Common myeloid progenitor, CD34-positive (primary cell): ENCODE measurements around the gene SLC38A9.

Experiments used
- CTCF ChIA-PET: fragments of 350-600 bp; sonication (Branson Sonifier 250); formaldehyde crosslinking; loops from one replicate; lab custom pipeline; 2021; ENCODE audit warnings: antibody characterized with exemption; lab: Charles Lee
- POLR2A ChIA-PET: fragments of 350-600 bp; sonication (Branson Sonifier 250); formaldehyde crosslinking; loops from one replicate; lab custom pipeline; 2021; ENCODE audit warnings: antibody characterized with exemption; lab: Charles Lee
- DNase-seq, 3 donors: peaks; one replicate each; pipeline versions ENCODE4 v3.0.0 to v3.0.0-alpha.2; 2013
- H3K27ac ChIP-seq, 2 experiments: 1 replicate in 1 of 2; 2 replicates in 1 of 2; pipeline ENCODE4 v1.7.0; 2013; ENCODE audit warnings: inconsistent platforms in 2 of 2, low read length in 2 of 2, mild to moderate bottlenecking in 2 of 2, low read depth in 1 of 2, moderate library complexity in 1 of 2; ENCODE audit not compliant: severe bottlenecking in 2 of 2, insufficient read depth in 1 of 2, poor library complexity in 1 of 2
- H3K27me3 ChIP-seq, 5 experiments: replicated peaks in 2 of 5; 1 replicate in 3 of 5; 2 replicates in 2 of 5; pipeline versions ENCODE4 v1.6.1 to v1.7.0; 2013; ENCODE audit warnings: low read length in 4 of 5, mild to moderate bottlenecking in 2 of 5, moderate library complexity in 2 of 5, inconsistent platforms in 1 of 5; ENCODE audit not compliant: insufficient read depth in 5 of 5, control insufficient read depth in 4 of 5
- H3K36me3 ChIP-seq, 4 experiments: 1 replicate in 2 of 4; 2 replicates in 2 of 4; pipeline versions ENCODE4 v1.6.1 to v1.7.0; 2013; ENCODE audit warnings: low read length in 3 of 4, control low read depth in 1 of 4, mild to moderate bottlenecking in 1 of 4; ENCODE audit not compliant: control insufficient read depth in 4 of 4, insufficient read depth in 4 of 4
- H3K4me1 ChIP-seq, 4 experiments: 1 replicate in 3 of 4; 2 replicates in 1 of 4; pipeline versions ENCODE4 v1.6.1 to v1.7.1; 2013; ENCODE audit warnings: low read length in 3 of 4, mild to moderate bottlenecking in 3 of 4, control low read depth in 1 of 4, inconsistent platforms in 1 of 4, moderate library complexity in 1 of 4; ENCODE audit not compliant: control insufficient read depth in 4 of 4, insufficient read depth in 4 of 4; ENCODE audit errors: control extremely low read depth in 1 of 4
- H3K4me3 ChIP-seq, 7 experiments: 1 replicate in 4 of 7; 2 replicates in 3 of 7; pipeline versions ENCODE4 v1.5.1 to v1.7.0; 2013; ENCODE audit warnings: mild to moderate bottlenecking in 7 of 7, low read length in 6 of 7, moderate library complexity in 6 of 7, inconsistent platforms in 2 of 7, low read depth in 2 of 7, control low read depth in 1 of 7; ENCODE audit not compliant: insufficient read depth in 4 of 7, control insufficient read depth in 1 of 7; ENCODE audit errors: extremely low read depth in 1 of 7
- H3K9me3 ChIP-seq, 5 experiments: 1 replicate in 4 of 5; 2 replicates in 1 of 5; pipeline versions ENCODE4 v1.6.1 to v1.7.1; 2013; ENCODE audit warnings: low read length in 4 of 5, mild to moderate bottlenecking in 2 of 5, inconsistent platforms in 1 of 5, low read depth in 1 of 5, moderate library complexity in 1 of 5; ENCODE audit not compliant: control insufficient read depth in 4 of 5, insufficient read depth in 2 of 5; ENCODE audit errors: control extremely low read depth in 1 of 5
- WGBS: methylation state at CpG from one replicate; pipeline ENCODE4 v1.1.5; 2013; ENCODE audit not compliant: insufficient coverage; 5-methylcytosine and 5-hydroxymethylcytosine counted together

Gene SLC38A9

GRCh38 chr5:55621229-55621628 lies 90.9 kb downstream of the SLC38A9 start:
- CTCF ChIA-PET = no interaction called here
- H3K4me3 ChIP-seq = no peak overlapping the region
- no peak for DNase-seq
- H3K9me3 ChIP-seq = no peaks in the 10 kb centered on the region
- POLR2A ChIA-PET = no interaction called here
- H3K27me3 ChIP-seq = no peaks in the 10 kb centered on the region
- no peak overlapping the region for H3K27ac ChIP-seq
- H3K36me3 ChIP-seq = peaks cover 0 to 3% (median 1%) of the 10 kb centered on the region in 4 experiments
- H3K4me1 ChIP-seq = no peaks in the 10 kb centered on the region
- WGBS = 100% methylated on average over 3 of the region's 3 CpGs

DNA sequence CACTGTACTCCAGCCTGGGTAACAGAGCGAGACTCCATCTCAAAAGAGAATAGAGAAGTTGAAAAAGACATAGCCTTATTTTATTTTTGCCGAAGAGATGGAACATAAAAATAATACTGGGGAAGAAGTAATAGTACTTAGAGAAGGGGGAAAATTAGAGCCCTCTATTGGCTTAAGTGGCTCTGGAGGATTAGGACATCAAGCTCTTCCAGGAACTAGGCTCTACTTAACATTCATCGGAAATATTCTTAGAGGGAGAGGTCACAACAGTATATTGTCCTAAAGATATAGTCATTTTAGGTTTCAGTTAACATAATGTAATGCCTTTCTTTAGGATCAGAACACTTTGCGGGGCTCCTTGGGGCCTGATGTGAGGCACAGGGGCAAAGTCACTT lies 91.4 kb downstream of the SLC38A9 start:
- no peaks in the 10 kb centered on the region for H3K27me3 ChIP-seq
- ChIA-PET CTCF (no interaction called here), POLR2A (no interaction called here)
- H3K4me1 ChIP-seq = no peaks in the 10 kb centered on the region
- no peaks in the 10 kb centered on the region for H3K9me3 ChIP-seq
- 96% methylated on average over 3 of the region's 4 CpGs for WGBS
- DNase-seq = no peak
- H3K36me3 ChIP-seq = peaks cover 0 to 3% (median 1%) of the 10 kb centered on the region in 4 experiments
- no peak overlapping the region for H3K27ac ChIP-seq
- no peak overlapping the region for H3K4me3 ChIP-seq

GRCh38 chr5:55620009-55620765 lies 91.9 kb downstream of the SLC38A9 start:
- Histone ChIP-seq H3K27me3 (no peaks in the 10 kb centered on the region), H3K4me1 (no peaks in the 10 kb centered on the region), H3K4me3 (no peak overlapping the region), H3K9me3 (no peaks in the 10 kb centered on the region), H3K27ac (no peak overlapping the region), H3K36me3 (no peaks in the 10 kb centered on the region)
- POLR2A ChIA-PET = no interaction called here
- no peak for DNase-seq
- CTCF ChIA-PET = no interaction called here
- WGBS = 93% methylated on average over 5 of the region's 6 CpGs

GRCh38 chr5:55618318-55618717 lies 93.8 kb downstream of the SLC38A9 start:
- H3K9me3 ChIP-seq = peaks cover 0 to 4% (median 0%) of the 10 kb centered on the region in 5 experiments
- H3K4me1 ChIP-seq = no peaks in the 10 kb centered on the region
- POLR2A ChIA-PET = no interaction called here
- no peak for DNase-seq
- no peak overlapping the region for H3K27ac ChIP-seq
- CTCF ChIA-PET = interaction anchor here (0.6 kb wide), 1 partner anchor 212 kb away, joined by 3 read pairs; no protein-coding TSS in a partner anchor
- H3K4me3 ChIP-seq = no peak overlapping the region
- H3K27me3 ChIP-seq = peaks cover 0 to 3% (median 0%) of the 10 kb centered on the region in 5 experiments
- 100% methylated on average over 2 of the region's 5 CpGs for WGBS
- no peaks in the 10 kb centered on the region for H3K36me3 ChIP-seq

DNA sequence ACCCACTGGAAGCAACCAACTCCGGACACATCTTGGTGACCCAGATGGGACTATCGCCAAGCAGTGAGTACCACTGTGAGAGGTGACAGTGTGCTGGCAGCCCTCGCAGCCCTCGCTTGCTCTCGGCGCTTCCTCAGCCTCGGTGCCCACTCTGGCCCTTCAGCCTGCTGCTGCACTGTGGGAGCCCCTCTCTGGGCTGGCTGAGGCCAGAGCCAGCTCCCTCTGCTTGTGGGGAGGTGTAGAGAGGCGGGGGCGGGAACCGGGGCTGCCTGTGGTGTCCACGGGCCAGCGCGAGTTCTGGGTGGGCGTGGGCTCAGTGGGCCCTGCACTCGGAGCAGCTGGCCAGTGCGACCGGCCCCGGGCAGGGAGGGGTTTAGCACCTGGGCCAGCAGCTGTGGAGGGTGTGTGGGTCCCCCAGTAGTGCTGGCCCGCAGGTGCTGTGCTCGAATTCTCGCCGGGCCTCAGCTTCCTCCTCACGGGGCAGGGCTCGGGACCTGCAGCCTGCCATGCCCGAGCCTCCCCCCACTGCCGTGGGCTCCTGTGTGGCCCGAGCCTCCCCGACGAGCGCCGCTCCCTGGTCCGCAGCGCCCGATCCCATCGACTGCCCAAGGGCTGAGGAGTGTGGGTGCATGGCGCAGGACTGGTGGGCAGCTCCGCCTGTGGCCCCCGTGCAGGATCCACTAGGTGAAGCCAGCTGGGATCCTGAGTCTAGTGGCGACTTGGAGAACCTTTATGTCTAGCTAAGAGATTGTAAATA lies 98.8 kb downstream of the SLC38A9 start:
- Histone ChIP-seq H3K36me3 (no peaks in the 10 kb centered on the region), H3K27ac (no peak overlapping the region), H3K4me3 (no peak overlapping the region), H3K9me3 (peaks cover 0 to 4% (median 0%) of the 10 kb centered on the region in 5 experiments), H3K27me3 (peaks cover 0 to 9% (median 0%) of the 10 kb centered on the region in 5 experiments), H3K4me1 (no peaks in the 10 kb centered on the region)
- CTCF ChIA-PET = no interaction called here
- WGBS = 99% methylated on average over 32 of the region's 39 CpGs
- POLR2A ChIA-PET = interaction anchor here (0.6 kb wide), 1 partner anchor 18 kb away, joined by 3 read pairs; no protein-coding TSS in a partner anchor
- no peak for DNase-seq

GRCh38 chr5:55610542-55610941 lies 101.6 kb downstream of the SLC38A9 start:
- H3K36me3 ChIP-seq = no peaks in the 10 kb centered on the region
- H3K9me3 ChIP-seq = peaks cover 0 to 4% (median 0%) of the 10 kb centered on the region in 5 experiments
- ChIA-PET CTCF (no interaction called here), POLR2A (no interaction called here)
- no peak overlapping the region for H3K4me3 ChIP-seq
- H3K27me3 ChIP-seq = peaks cover 0 to 9% (median 0%) of the 10 kb centered on the region in 5 experiments
- no peaks in the 10 kb centered on the region for H3K4me1 ChIP-seq
- no peak for DNase-seq
- no peak overlapping the region for H3K27ac ChIP-seq

GRCh38 chr5:55609413-55609812 lies 102.7 kb downstream of the SLC38A9 start:
- CTCF ChIA-PET = interaction anchor here (0.9 kb wide), 1 partner anchor 33 kb away, joined by 5 read pairs; no protein-coding TSS in a partner anchor
- no peaks in the 10 kb centered on the region for H3K4me1 ChIP-seq

More at GRCh38 chr5:55609413-55609812, 102.7 kb downstream of the SLC38A9 start:
- WGBS = 100% methylated on average over 1 of the region's 1 CpG
- Histone ChIP-seq H3K36me3 (no peaks in the 10 kb centered on the region), H3K27me3 (peaks cover 0 to 9% (median 0%) of the 10 kb centered on the region in 5 experiments), H3K4me3 (no peak overlapping the region), H3K9me3 (peaks cover 0 to 4% (median 0%) of the 10 kb centered on the region in 5 experiments), H3K27ac (no peak overlapping the region)
- POLR2A ChIA-PET = no interaction called here
- no peak for DNase-seq
